Measurements from ENCODE around the gene KSR1. TPM values are rescaled to one million over a fixed set of nuclear protein-coding genes. Genes with fewer than 3 reads are reported as not detected.

Gene KSR1
- total and polyA plus RNA-seq, 10 of the 15 experiments (the other 5 are each of a cell fraction or from before 2014, with no cell fraction given) = 0.97 to 66.6 (median 22.9) TPM

DNA sequence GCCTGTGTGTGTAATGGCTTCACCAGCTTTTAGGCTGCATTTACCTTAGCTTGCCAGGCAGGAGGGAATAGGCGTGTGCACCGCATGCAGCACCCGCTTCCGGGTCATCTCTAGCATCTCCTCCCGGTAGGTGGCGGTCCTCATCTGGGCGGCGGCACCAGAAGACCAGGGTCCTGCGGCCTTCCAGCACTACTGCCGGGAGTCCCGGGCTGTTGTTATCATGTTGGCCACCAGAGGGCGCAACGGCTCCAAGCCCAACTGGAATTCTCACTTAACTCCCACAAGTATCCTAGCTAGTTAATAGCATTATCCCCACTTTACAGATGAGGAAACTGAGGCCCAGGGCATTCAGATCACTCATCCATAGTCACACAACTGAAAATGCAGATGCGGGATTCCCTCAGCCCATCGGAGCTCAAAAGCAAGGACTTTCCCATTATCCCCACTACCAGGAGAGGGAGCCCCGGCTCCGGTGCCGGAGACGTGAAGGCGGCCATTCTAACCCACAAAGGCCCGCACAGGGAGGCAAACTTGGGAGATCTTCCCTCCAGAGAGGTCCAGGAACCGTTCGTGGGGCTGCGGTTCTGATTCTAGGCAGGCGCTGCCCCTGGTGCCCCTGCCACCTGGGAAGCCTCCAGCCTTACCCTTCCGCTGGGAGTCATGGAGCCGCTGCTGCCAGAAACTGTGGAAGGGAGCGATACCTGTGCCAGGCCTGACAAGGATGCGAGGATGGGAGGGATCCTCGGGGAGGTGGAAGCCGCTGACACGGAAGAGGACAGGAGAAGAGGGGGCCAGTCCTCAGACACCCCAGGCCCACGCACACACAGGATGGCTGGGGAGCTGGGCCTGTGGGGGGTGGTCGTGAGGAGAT lies 198.6 kb downstream of the KSR1 start:
- intact Hi-C loops (cut with micrococcal nuclease; ENCODE audit: unreplicated experiment) = loop anchor here (1.0 to 5.0 kb wide), 4 partner anchors 101 to 413 kb away; no protein-coding TSS in a partner anchor
- in situ Hi-C loops (cut with MboI) = loop anchor here (5.0 to 10.0 kb wide), 4 partner anchors 37 to 413 kb away; no protein-coding TSS in a partner anchor
- TF ChIP-seq ATF7 (IDR thresholded peaks at IDR 0.05; ENCODE audit: low read depth) = no peak
- TF ChIP-seq NR2C1 (IDR thresholded peaks at IDR 0.05) = peak; percentile 52; the same call in 1 of the 2 replicates
- no peak for TF ChIP-seq SUPT20H (IDR thresholded peaks at IDR 0.05; ENCODE audit: borderline replicate concordance, control insufficient read depth, low read depth, low read length)
- no peak for TF ChIP-seq GATAD2B (conservative IDR thresholded peaks at IDR 0.05; ENCODE audit: low read depth)
- no peak for TF ChIP-seq EED (IDR thresholded peaks at IDR 0.05; ENCODE audit: low read depth)
- 0 out of 3 replicates have a peak, but pooled peaks of 1 of the 2 experiments have one; percentile 10 for TF ChIP-seq EGR1 (IDR thresholded peaks at IDR 0.05; ENCODE audit: borderline replicate concordance in 1 of 2, low read depth in 2 of 2, low read length in 2 of 2)
- TF ChIP-seq SMAD1 (IDR thresholded peaks at IDR 0.05; ENCODE audit: low read depth, partially characterized antibody) = no peak
- TF ChIP-seq CBFB (IDR thresholded peaks at IDR 0.05; ENCODE audit: low read depth) = no peak
- TF ChIP-seq KLF5 (IDR thresholded peaks at IDR 0.05; ENCODE audit: partially characterized antibody) = peak; percentile 26
- peak; percentile 39 for TF ChIP-seq IKZF1 (conservative IDR thresholded peaks at IDR 0.05)
- TF ChIP-seq CREM (IDR thresholded peaks at IDR 0.05; ENCODE audit: low read depth) = no peak
- TF ChIP-seq RAD21 (IDR thresholded peaks at IDR 0.05; ENCODE audit: insufficient read depth, low read depth, low read length) = peak; percentile 57
- TF ChIP-seq, protein P1, sequence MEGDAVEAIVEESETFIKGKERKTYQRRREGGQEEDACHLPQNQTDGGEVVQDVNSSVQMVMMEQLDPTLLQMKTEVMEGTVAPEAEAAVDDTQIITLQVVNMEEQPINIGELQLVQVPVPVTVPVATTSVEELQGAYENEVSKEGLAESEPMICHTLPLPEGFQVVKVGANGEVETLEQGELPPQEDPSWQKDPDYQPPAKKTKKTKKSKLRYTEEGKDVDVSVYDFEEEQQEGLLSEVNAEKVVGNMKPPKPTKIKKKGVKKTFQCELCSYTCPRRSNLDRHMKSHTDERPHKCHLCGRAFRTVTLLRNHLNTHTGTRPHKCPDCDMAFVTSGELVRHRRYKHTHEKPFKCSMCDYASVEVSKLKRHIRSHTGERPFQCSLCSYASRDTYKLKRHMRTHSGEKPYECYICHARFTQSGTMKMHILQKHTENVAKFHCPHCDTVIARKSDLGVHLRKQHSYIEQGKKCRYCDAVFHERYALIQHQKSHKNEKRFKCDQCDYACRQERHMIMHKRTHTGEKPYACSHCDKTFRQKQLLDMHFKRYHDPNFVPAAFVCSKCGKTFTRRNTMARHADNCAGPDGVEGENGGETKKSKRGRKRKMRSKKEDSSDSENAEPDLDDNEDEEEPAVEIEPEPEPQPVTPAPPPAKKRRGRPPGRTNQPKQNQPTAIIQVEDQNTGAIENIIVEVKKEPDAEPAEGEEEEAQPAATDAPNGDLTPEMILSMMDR (IDR thresholded peaks at IDR 0.05 in 2 of 3, conservative IDR thresholded peaks at IDR 0.05 in 1 of 3; ENCODE audit: control insufficient read depth in 2 of 3, extremely low read depth in 1 of 3, insufficient read depth in 1 of 3, low read depth in 3 of 3, low read length in 3 of 3) = peak; percentile 67 to 90 (median 81)
- TF ChIP-seq NR2F1 (conservative IDR thresholded peaks at IDR 0.05) = no peak
- no peak for TF ChIP-seq RAD51 (IDR thresholded peaks at IDR 0.05)
- TF ChIP-seq CHD4 (IDR thresholded peaks at IDR 0.05) = no peak
- peak; percentile 44; the same call in 1 of the 2 replicates for TF ChIP-seq GABPA (IDR thresholded peaks at IDR 0.05; ENCODE audit: low read depth)
- TF ChIP-seq CHD1 (IDR thresholded peaks at IDR 0.05; ENCODE audit: low read depth, low read length) = no peak

More for the DNA sequence above, 198.6 kb downstream of the KSR1 start:
- no peaks in the 10 kb centered on the region for H3K4me1 ChIP-seq (ENCODE audit: control insufficient read depth, insufficient read depth, low read length)
- DNase-seq (ENCODE audit: low read depth, low spot score) (peak; percentile 25), FAIRE-seq (peak; percentile 83), ATAC-seq (peak; percentile 98)
- ChIA-PET POLR2A (no interaction called here), CTCF (interaction anchor here (0.6 to 10.5 kb wide), 47 partner anchors 8 to 681 kb away, joined by 3 to 134 read pairs (median 4); partner anchors contain the start of genes IFT20, LGALS9 and TNFAIP1), SMC1A (ENCODE audit: uncharacterized antibody, unreplicated experiment) (interaction anchor here (0.6 to 1.5 kb wide), 10 partner anchors 26 to 417 kb away, joined by 3 to 22 read pairs (median 3); no protein-coding TSS in a partner anchor), RAD21 (ENCODE audit: unreplicated experiment) (interaction anchor here (0.6 to 2.5 kb wide), 9 partner anchors 20 to 596 kb away, joined by 3 to 31 read pairs (median 4); partner anchors contain the start of gene LYRM9)
- H3K36me3 ChIP-seq (ENCODE audit: control insufficient read depth in 2 of 2, insufficient read depth in 2 of 2, low read length in 1 of 2) = no peaks in the 10 kb centered on the region; a peak in 1 of 4 replicates
- peak overlapping the region; percentile 78 for H2AFZ ChIP-seq (ENCODE audit: control insufficient read depth, low read depth, low read length)
- no peaks in the 10 kb centered on the region for H3K79me2 ChIP-seq (ENCODE audit: control insufficient read depth, insufficient read depth, low read length)
- H3K9ac ChIP-seq (ENCODE audit: control insufficient read depth, insufficient read depth, low read length) = no peak overlapping the region
- H3K4me3 ChIP-seq = no peak overlapping the region
- 29% methylated on average over 34 of the region's 34 CpGs for WGBS (ENCODE audit: insufficient coverage, insufficient replicate concordance, low lambda C conversion rate, missing lambda C conversion rate)
- no peak overlapping the region for H3K27ac ChIP-seq (ENCODE audit: control insufficient read depth, insufficient read depth)
- no peak overlapping the region for H3K4me2 ChIP-seq (ENCODE audit: control insufficient read depth, insufficient read depth)
- H3K9me3 ChIP-seq (replicated peaks; ENCODE audit: control insufficient read depth, insufficient read depth, low read length) = no peaks in the 10 kb centered on the region
- no peaks in the 10 kb centered on the region for H3K27me3 ChIP-seq (replicated peaks in 1 of 2; ENCODE audit: control insufficient read depth in 2 of 2, insufficient read depth in 2 of 2, low read length in 1 of 2)
- no TSS peak for BruUV-seq (replicated peaks)
- H4K20me1 ChIP-seq (ENCODE audit: control insufficient read depth, insufficient read depth) = no peaks in the 10 kb centered on the region

Measured in GM12878 (cell line).